ENCODE measurements around the gene CD70. TPM values are rescaled to one million over a fixed set of nuclear protein-coding genes. Genes with fewer than 3 reads are reported as not detected.
"Not testable (repeated sequence)": the region's sequence is repeated elsewhere in the genome, so short reads cannot be mapped to it uniquely, and the experiment has no call there.

Gene CD70
- total RNA-seq, 1 experiment from 2014 or later = 1.2 TPM

DNA sequence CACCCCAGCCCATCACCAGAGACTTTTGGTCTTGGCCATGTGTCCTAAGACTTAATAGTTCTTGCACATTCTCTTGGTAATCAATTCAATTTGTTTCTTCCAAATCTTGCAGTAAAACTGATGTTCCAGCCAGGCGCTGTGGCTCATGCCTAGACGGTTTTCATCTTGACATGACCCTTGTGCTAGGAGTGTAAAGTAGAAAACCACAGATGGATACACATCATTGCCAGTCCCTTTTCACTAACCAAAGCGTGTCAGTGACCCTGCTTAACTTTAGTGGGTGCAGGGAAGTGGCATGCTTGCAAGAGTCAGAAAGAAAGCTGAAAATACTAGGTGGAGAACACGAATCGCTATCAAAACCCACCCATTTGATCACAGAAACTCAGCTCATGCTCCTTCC lies 18.0 kb upstream of the CD70 start:
- Mint-ChIP-seq H3K4me3 (no peak overlapping the region), H3K27me3 (ENCODE audit: low read depth) (peaks cover 18% of the 10 kb centered on the region)

DNA sequence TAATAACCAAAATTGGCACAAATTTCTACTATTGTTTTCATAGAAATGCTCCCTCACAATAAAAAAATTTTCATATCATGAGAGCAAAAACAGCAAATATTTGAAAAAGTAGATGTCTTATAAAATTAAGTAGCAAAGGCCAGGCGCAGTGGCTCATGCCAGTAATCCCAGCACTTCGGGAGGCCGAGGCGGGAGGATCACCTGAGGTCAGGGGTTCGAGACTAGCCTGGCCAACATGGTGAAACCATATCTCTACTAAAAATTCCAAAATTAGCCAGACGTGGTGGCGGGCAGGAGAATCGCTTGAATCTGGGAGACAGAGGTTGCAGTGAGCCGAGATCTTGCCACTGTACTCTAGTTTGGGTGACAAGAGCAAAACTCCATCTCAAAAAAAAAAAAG lies 17.2 kb upstream of the CD70 start:
- DNase-seq; H3K27ac ChIP-seq (ENCODE audit: insufficient read length, low read depth, low read length); H2AFZ ChIP-seq (ENCODE audit: low read length); H3K4me1 ChIP-seq (ENCODE audit: insufficient read depth, low read length); H2BK12ac ChIP-seq (ENCODE audit: insufficient read length, low read depth, low read length); H3K27ac Mint-ChIP-seq; H3K9ac ChIP-seq (ENCODE audit: extremely low read depth, insufficient read length, low read length); H3K14ac ChIP-seq (ENCODE audit: insufficient read depth, low read length); H3K23ac ChIP-seq (ENCODE audit: insufficient read length, low read depth, low read length); H3K4me1 Mint-ChIP-seq; H4K8ac ChIP-seq (replicated peaks; ENCODE audit: insufficient read length, low read depth, low read length); H2BK120ac ChIP-seq (ENCODE audit: low read depth, low read length, poor library complexity, severe bottlenecking); H3K9me3 ChIP-seq (ENCODE audit: control insufficient read depth, low read depth, low read length); H3K4ac ChIP-seq (ENCODE audit: low read depth, low read length); H3T11ph ChIP-seq (ENCODE audit: low read length); H2AK5ac ChIP-seq (ENCODE audit: insufficient read length, low read length); H3K27me3 ChIP-seq (ENCODE audit: insufficient read depth, low read length); H2BK5ac ChIP-seq (ENCODE audit: insufficient read length, low read length); H2BK15ac ChIP-seq (ENCODE audit: low read depth, low read length); H2BK20ac ChIP-seq (ENCODE audit: low read depth, low read length, poor library complexity, severe bottlenecking); H3K4me2 ChIP-seq (ENCODE audit: insufficient read depth, insufficient read length, low read length); H3K18ac ChIP-seq (ENCODE audit: insufficient read length, low read depth, low read length); H3K23me2 ChIP-seq (ENCODE audit: insufficient read length, low read depth, low read length, poor library complexity, severe bottlenecking); H4K5ac ChIP-seq (ENCODE audit: insufficient read length, low read depth, low read length); H3K79me1 ChIP-seq (ENCODE audit: insufficient read depth, low read depth, low read length, poor library complexity, severe bottlenecking); H4K20me1 ChIP-seq (ENCODE audit: control insufficient read depth, insufficient read depth, insufficient read length); H3K36me3 Mint-ChIP-seq (ENCODE audit: insufficient read depth in 1 of 3, low read depth in 3 of 3); H4K91ac ChIP-seq (ENCODE audit: insufficient read length, low read depth, low read length); H3K79me2 ChIP-seq (ENCODE audit: insufficient read depth, low read length); H3K4me3 Mint-ChIP-seq; H3K56ac ChIP-seq (ENCODE audit: insufficient read length, low read depth, low read length): not testable (repeated sequence)
- peaks cover 21% of the 10 kb centered on the region for H3K27me3 Mint-ChIP-seq (ENCODE audit: low read depth)
- peaks cover 0 to 64% of the 10 kb centered on the region in 2 experiments; a peak in 2 of 5 replicates for H3K9me3 Mint-ChIP-seq
- no CpG with 5 or more reads among the region's 9 CpGs for WGBS (ENCODE audit: extremely low coverage, insufficient read length, low lambda C conversion rate)

More for the DNA sequence above, 18.0 kb upstream of the CD70 start:
- Histone ChIP-seq H2BK5ac (ENCODE audit: insufficient read length, low read length) (no peak overlapping the region), H3T11ph (ENCODE audit: low read length) (no peak overlapping the region), H4K8ac (replicated peaks; ENCODE audit: insufficient read length, low read depth, low read length) (no peak overlapping the region), H4K20me1 (ENCODE audit: control insufficient read depth, insufficient read depth, insufficient read length) (no peaks in the 10 kb centered on the region), H3K4me1 (ENCODE audit: insufficient read depth, low read length) (no peaks in the 10 kb centered on the region), H3K9me3 (ENCODE audit: control insufficient read depth, low read depth, low read length) (no peaks in the 10 kb centered on the region), H3K4me2 (ENCODE audit: insufficient read depth, insufficient read length, low read length) (no peak overlapping the region), H2BK120ac (ENCODE audit: low read depth, low read length, poor library complexity, severe bottlenecking) (no peak overlapping the region), H3K14ac (ENCODE audit: insufficient read depth, low read length) (no peak overlapping the region), H2BK20ac (ENCODE audit: low read depth, low read length, poor library complexity, severe bottlenecking) (no peak overlapping the region), H2AFZ (ENCODE audit: low read length) (peak overlapping the region; percentile 10), H4K5ac (ENCODE audit: insufficient read length, low read depth, low read length) (no peak overlapping the region), H3K79me2 (ENCODE audit: insufficient read depth, low read length) (no peaks in the 10 kb centered on the region), H3K4ac (ENCODE audit: low read depth, low read length) (no peak overlapping the region), H3K27me3 (ENCODE audit: insufficient read depth, low read length) (no peaks in the 10 kb centered on the region), H2BK15ac (ENCODE audit: low read depth, low read length) (no peak overlapping the region), H3K79me1 (ENCODE audit: insufficient read depth, low read depth, low read length, poor library complexity, severe bottlenecking) (no peaks in the 10 kb centered on the region), H3K27ac (ENCODE audit: insufficient read length, low read depth, low read length) (no peak overlapping the region), H3K56ac (ENCODE audit: insufficient read length, low read depth, low read length) (no peak overlapping the region), H3K23me2 (ENCODE audit: insufficient read length, low read depth, low read length, poor library complexity, severe bottlenecking) (no peaks in the 10 kb centered on the region), H3K18ac (ENCODE audit: insufficient read length, low read depth, low read length) (no peak overlapping the region), H2AK5ac (ENCODE audit: insufficient read length, low read length) (no peak overlapping the region), H3K9ac (ENCODE audit: extremely low read depth, insufficient read length, low read length) (no peak overlapping the region), H4K91ac (ENCODE audit: insufficient read length, low read depth, low read length) (no peak overlapping the region), H3K23ac (ENCODE audit: insufficient read length, low read depth, low read length) (no peak overlapping the region), H2BK12ac (ENCODE audit: insufficient read length, low read depth, low read length) (no peak overlapping the region)
- Mint-ChIP-seq H3K9me3 (peaks cover 0 to 65% of the 10 kb centered on the region in 2 experiments; a peak in 2 of 5 replicates), H3K36me3 (ENCODE audit: insufficient read depth in 1 of 3, low read depth in 3 of 3) (no peaks in the 10 kb centered on the region), H3K4me1 (0 out of 4 replicates have a peak, but pooled peaks cover 0 to 2% of the 10 kb centered on the region in 2 experiments), H3K27ac (no peak overlapping the region)
- TF ChIP-seq, protein P1, sequence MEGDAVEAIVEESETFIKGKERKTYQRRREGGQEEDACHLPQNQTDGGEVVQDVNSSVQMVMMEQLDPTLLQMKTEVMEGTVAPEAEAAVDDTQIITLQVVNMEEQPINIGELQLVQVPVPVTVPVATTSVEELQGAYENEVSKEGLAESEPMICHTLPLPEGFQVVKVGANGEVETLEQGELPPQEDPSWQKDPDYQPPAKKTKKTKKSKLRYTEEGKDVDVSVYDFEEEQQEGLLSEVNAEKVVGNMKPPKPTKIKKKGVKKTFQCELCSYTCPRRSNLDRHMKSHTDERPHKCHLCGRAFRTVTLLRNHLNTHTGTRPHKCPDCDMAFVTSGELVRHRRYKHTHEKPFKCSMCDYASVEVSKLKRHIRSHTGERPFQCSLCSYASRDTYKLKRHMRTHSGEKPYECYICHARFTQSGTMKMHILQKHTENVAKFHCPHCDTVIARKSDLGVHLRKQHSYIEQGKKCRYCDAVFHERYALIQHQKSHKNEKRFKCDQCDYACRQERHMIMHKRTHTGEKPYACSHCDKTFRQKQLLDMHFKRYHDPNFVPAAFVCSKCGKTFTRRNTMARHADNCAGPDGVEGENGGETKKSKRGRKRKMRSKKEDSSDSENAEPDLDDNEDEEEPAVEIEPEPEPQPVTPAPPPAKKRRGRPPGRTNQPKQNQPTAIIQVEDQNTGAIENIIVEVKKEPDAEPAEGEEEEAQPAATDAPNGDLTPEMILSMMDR (conservative IDR thresholded peaks at IDR 0.05) = no peak
- no peak for DNase-seq
- WGBS (ENCODE audit: extremely low coverage, insufficient read length, low lambda C conversion rate) = no CpG with 5 or more reads among the region's 5 CpGs
